ENCODE data around the gene TYSND1.

TYSND1 gene

GRCh38 chr10:70093335-70093944 lies 53.1 kb downstream of the TYSND1 start:
- H3K4me3 ChIP-seq (ENCODE audit: low read depth, low read length): no peak overlapping the region
- TF ChIP-seq CTCF (IDR thresholded peaks at IDR 0.05; ENCODE audit: low read depth, low read length, missing control alignments): no peak
- DNase-seq (ENCODE audit: low read depth): no peak

GRCh38 chr10:70092389-70092718 lies 54.1 kb downstream of the TYSND1 start:
- no peak for DNase-seq (ENCODE audit: low read depth)
- H3K4me3 ChIP-seq (ENCODE audit: low read depth, low read length): no peak overlapping the region
- no peak for TF ChIP-seq CTCF (IDR thresholded peaks at IDR 0.05; ENCODE audit: low read depth, low read length, missing control alignments)

GRCh38 chr10:70090951-70091350 lies 55.5 kb downstream of the TYSND1 start:
- no peak for DNase-seq (ENCODE audit: low read depth)
- no peak for TF ChIP-seq CTCF (IDR thresholded peaks at IDR 0.05; ENCODE audit: low read depth, low read length, missing control alignments)
- no peak overlapping the region for H3K4me3 ChIP-seq (ENCODE audit: low read depth, low read length)

- DNase-seq (ENCODE audit: low read depth): no peak
- no peak for TF ChIP-seq CTCF (IDR thresholded peaks at IDR 0.05; ENCODE audit: low read depth, low read length, missing control alignments)
- H3K4me3 ChIP-seq (ENCODE audit: low read depth, low read length): no peak overlapping the region
These were observed 56.5 kb downstream of the TYSND1 start for GRCh38 chr10:70090013-70090412.

- TF ChIP-seq CTCF (IDR thresholded peaks at IDR 0.05; ENCODE audit: low read depth, low read length, missing control alignments): no peak
- no peak for DNase-seq (ENCODE audit: low read depth)
- H3K4me3 ChIP-seq (ENCODE audit: low read depth, low read length): no peak overlapping the region
These were observed 58.2 kb downstream of the TYSND1 start for GRCh38 chr10:70088308-70088698.
